GM18505 (cell line): ENCODE data around the gene L1CAM.

Source experiments
- ATAC-seq: cut with Tn5 transposase; IDR thresholded peaks from one replicate; pipeline ENCODE4 v1.9.1; 2021; ENCODE audit not compliant: unreplicated experiment
- POLR2A ChIP-seq: IDR thresholded peaks from 4 replicates; pipeline ENCODE4 v1.6.1; 2011; ENCODE audit warnings: borderline replicate concordance; ENCODE audit not compliant: insufficient read depth, insufficient read length; ENCODE audit errors: extremely low read depth

Gene L1CAM

GRCh38 chrX:153864561-153865320 lies 21.2 kb downstream of the L1CAM start:
- TF ChIP-seq POLR2A: no peak
- no peak for ATAC-seq

DNA sequence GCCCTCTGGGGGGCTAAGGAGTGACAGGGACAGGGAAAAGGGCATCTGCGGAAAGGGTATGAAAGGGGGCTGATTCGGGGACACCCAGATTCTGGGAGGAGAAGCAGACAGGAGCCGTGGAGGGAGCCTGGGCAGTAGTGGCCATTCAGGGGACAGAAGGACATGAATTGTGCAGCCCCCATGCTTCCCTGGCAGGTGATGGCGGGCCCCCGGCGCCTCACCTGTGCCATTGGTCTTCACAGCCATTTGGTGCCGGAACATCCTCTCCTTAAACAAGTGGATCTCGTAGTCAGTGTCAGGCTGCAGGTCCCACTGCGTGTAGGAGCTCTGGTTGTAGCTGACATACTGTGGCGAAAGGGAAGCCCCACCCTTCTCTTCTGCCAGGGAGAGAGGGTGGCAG lies 21.9 kb downstream of the L1CAM start:
- ATAC-seq: no peak
- TF ChIP-seq POLR2A: no peak

- TF ChIP-seq POLR2A: no peak
- no peak for ATAC-seq
Measured at GRCh38 chrX:153863251-153863991, 22.6 kb downstream of the L1CAM start.

GRCh38 chrX:153862369-153863250 lies 23.4 kb downstream of the L1CAM start:
- no peak for ATAC-seq
- TF ChIP-seq POLR2A: no peak

DNA sequence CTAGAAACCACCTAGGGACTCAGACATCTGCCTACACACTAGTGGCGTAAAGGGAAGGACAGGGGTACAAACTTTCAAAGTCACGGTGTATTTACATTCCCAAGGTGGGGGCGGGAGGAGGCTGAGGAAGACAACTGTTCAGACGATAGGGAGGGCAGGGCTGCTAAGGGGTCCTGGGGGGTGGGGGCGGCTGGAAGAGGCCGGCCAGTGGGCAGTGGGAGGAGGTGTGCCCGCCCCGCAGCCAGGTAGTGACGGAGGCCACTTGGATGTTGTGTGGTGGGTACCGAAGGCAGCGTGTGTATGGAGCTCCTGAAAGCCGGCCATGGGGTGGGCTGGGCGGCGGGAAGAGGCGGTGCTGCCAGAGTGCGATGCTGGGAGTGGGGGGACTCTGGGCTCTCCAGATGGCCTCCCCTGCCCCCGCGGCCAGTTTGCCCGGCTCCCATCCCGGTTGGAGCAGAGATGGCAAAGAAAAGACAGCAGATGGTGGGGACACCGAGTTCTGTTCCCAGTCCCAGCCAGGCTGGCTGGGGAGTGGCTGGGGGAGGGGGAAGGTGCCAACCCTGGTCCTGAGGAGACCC lies 24.2 kb downstream of the L1CAM start:
- no peak for TF ChIP-seq POLR2A
- ATAC-seq: no peak

DNA sequence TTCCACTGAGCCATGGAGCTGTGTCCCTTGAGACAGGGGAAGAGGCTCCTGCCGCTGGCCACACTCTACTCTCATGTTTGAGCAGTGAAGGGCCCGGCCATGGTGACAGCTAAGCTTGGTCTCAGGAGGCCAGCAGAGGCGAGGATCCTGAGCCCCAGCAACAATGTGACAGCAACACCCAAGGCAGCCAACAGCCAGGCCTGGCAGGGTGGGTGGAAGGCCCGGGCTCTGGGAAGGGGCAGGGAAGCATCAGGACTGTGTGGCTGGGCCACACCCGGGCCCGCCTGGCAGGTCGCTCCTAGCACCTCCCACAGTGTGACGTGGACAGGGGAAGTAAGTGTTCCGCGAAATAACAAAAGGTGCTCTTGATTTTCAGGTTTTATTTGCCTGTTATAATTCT lies 24.8 kb downstream of the L1CAM start:
- ATAC-seq: no peak
- TF ChIP-seq POLR2A: no peak

GRCh38 chrX:153857348-153857903 lies 28.5 kb downstream of the L1CAM start:
- no peak for ATAC-seq
- TF ChIP-seq POLR2A: no peak

- no peak for ATAC-seq
- no peak for TF ChIP-seq POLR2A
Measured at GRCh38 chrX:153854702-153855101, 31.3 kb downstream of the L1CAM start.

- no peak for TF ChIP-seq POLR2A
- ATAC-seq: no peak
Measured at GRCh38 chrX:153853902-153854267, 32.1 kb downstream of the L1CAM start.

DNA sequence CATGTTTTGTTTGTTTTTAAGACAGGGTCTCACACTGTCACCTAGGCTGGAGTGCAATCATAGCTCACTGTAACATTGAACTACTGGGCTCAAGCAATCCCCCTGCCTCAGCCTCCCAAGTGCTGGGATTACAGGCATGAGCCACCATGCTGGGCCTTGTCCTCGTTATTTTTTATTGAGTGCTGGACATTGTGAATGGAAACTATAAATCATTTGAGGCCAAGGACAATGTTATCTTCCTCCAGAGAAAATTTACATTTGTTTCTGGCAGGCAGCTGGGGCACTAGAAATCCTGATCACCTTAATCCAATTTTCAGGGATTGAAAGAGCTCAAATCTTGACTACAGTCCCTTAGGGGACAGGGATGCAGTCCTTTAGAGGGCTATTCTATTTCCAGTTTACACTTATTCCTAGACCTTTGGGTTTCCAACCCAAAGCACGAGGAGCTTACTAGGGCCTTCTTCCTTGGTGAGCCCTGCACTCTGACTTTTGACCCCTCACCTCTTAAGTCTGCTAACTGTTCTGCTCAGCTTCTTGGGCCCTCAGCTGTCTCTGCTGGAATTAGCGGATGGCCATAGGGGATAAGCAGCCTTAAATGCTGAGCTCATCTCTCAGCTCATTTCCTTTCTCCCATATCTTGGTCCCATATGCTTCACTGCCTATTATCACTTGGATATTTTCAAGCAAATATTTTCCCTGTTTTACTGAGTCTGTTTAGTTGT lies 32.6 kb downstream of the L1CAM start:
- no peak for ATAC-seq
- no peak for TF ChIP-seq POLR2A

DNA sequence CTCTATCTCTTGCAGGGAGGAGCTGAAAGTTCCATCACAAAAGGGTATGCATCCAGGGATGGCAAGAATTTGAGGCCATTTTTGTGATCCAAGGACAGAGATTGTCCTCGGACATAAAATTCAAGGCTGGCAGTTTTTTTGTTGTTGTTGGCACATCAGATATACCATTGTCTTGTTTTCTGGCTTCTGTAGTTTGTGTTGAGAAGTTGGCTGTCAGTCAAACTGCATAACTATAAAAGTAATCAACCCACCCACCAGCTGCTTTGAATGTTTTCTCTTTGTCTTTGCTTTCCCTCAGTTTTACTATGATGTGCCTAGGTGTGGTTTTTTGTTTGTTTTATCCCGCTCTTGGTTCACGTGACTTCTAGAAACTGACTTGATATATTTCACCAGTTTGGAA lies 34.0 kb downstream of the L1CAM start:
- no peak for TF ChIP-seq POLR2A
- ATAC-seq: no peak

DNA sequence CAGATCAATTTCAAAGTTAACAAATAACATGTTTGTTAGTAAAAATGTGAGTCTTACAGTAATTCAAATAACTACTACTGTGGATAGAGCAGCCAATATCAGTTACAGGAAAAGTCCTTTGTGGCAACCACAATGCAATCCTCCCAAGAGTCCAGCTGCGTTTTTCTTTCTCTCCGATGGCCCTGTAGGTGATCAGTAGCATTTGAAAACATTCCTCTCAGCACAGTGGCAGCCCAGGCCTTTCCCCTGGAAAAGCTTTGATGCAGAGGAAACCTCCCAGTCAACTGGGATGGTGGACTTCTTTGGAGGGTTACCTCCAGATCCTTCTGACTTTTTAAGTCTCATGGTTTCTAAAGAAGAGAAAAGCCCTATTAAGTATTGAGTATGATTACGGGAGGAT lies 37.6 kb downstream of the L1CAM start:
- no peak for TF ChIP-seq POLR2A
- no peak for ATAC-seq
